Omental fat pad (tissue), 4 donors: Measurements from ENCODE around the gene TLX1. TPM values are rescaled to one million over a fixed set of nuclear protein-coding genes. Genes with fewer than 3 reads are reported as not detected.

ENCODE experiments used
- ATAC-seq: fragments of 150-250 bp; one replicate; pipeline ENCODE4 v1.9.1; 2016; ENCODE audit warnings: mild to moderate bottlenecking, moderate library complexity; ENCODE audit not compliant: low FRiP score
- DNase-seq: peaks from one replicate; pipeline ENCODE4 v3.0.0-alpha.2; 2019; ENCODE audit warnings: low spot score
- CTCF ChIP-seq, 3 donors: fragments of 450-650 bp; IDR thresholded peaks; one replicate each; pipeline ENCODE4 v1.5.1; 2016 to 2017; ENCODE audit warnings: antibody characterized with exemption in 3 of 3, mild to moderate bottlenecking in 3 of 3, moderate library complexity in 2 of 3
- total RNA-seq, 4 donors: library from RNA; depleted of rRNA; stranded (reverse); fragments of >200 nt; gene quantifications; one replicate each; pipeline ENCODE4 v1.1.0, GENCODE V29; 2016

TLX1 gene
- total RNA-seq, 4 donors from 2014 or later = not detected

GRCh38 chr10:101134299-101135127 lies 3.4 kb downstream of the TLX1 start:
- no peak for DNase-seq
- no peak for ATAC-seq
- no peak for TF ChIP-seq CTCF (IDR thresholded peaks at IDR 0.05)

GRCh38 chr10:101135141-101136006 lies 4.3 kb downstream of the TLX1 start:
- DNase-seq (no peak), ATAC-seq (no peak)
- TF ChIP-seq CTCF (IDR thresholded peaks at IDR 0.05) = no peak

GRCh38 chr10:101136007-101136707 lies 5.1 kb downstream of the TLX1 start:
- no peak for TF ChIP-seq CTCF (IDR thresholded peaks at IDR 0.05)
- ATAC-seq = no peak
- DNase-seq = no peak

- DNase-seq (no peak), ATAC-seq (no peak)
- no peak for TF ChIP-seq CTCF (IDR thresholded peaks at IDR 0.05)
These were observed 5.6 kb downstream of the TLX1 start for GRCh38 chr10:101136708-101137121.

GRCh38 chr10:101137271-101137670 lies 6.2 kb downstream of the TLX1 start:
- DNase-seq (no peak), ATAC-seq (no peak)

More at GRCh38 chr10:101137271-101137670, 6.2 kb downstream of the TLX1 start:
- no peak for TF ChIP-seq CTCF (IDR thresholded peaks at IDR 0.05)
